Measurements from ENCODE around the gene PRKCA.

Gene PRKCA

GRCh38 chr17:66803474-66803951 is 501.1 kb downstream of the PRKCA start:
- TF ChIP-seq CTCF (IDR thresholded peaks at IDR 0.05; ENCODE audit: low read depth, low read length) = no peak
- H3K4me3 ChIP-seq (ENCODE audit: low read depth, low read length) = no peak overlapping the region

GRCh38 chr17:66805567-66805966 is 503.2 kb downstream of the PRKCA start:
- no peak for TF ChIP-seq CTCF (IDR thresholded peaks at IDR 0.05; ENCODE audit: low read depth, low read length)

GRCh38 chr17:66807182-66807581 is 504.8 kb downstream of the PRKCA start:
- TF ChIP-seq CTCF (IDR thresholded peaks at IDR 0.05; ENCODE audit: low read depth, low read length) = no peak

More at GRCh38 chr17:66805567-66805966, 503.2 kb downstream of the PRKCA start:
- H3K4me3 ChIP-seq (ENCODE audit: low read depth, low read length) = no peak overlapping the region

GRCh38 chr17:66809408-66809807 is 507.0 kb downstream of the PRKCA start:
- H3K4me3 ChIP-seq (ENCODE audit: low read depth, low read length) = no peak overlapping the region
- TF ChIP-seq CTCF (IDR thresholded peaks at IDR 0.05; ENCODE audit: low read depth, low read length) = no peak

More at GRCh38 chr17:66807182-66807581, 504.8 kb downstream of the PRKCA start:
- no peak overlapping the region for H3K4me3 ChIP-seq (ENCODE audit: low read depth, low read length)

- H3K4me3 ChIP-seq (ENCODE audit: low read depth, low read length) = no peak overlapping the region
- no peak for TF ChIP-seq CTCF (IDR thresholded peaks at IDR 0.05; ENCODE audit: low read depth, low read length)
Observed at GRCh38 chr17:66810951-66811682, 508.7 kb downstream of the PRKCA start.

- no peak for TF ChIP-seq CTCF (IDR thresholded peaks at IDR 0.05; ENCODE audit: low read depth, low read length)
Observed at GRCh38 chr17:66811683-66812054, 509.3 kb downstream of the PRKCA start.

GRCh38 chr17:66812571-66812970 is 510.2 kb downstream of the PRKCA start:
- no peak overlapping the region for H3K4me3 ChIP-seq (ENCODE audit: low read depth, low read length)
- no peak for TF ChIP-seq CTCF (IDR thresholded peaks at IDR 0.05; ENCODE audit: low read depth, low read length)

More at GRCh38 chr17:66811683-66812054, 509.3 kb downstream of the PRKCA start:
- no peak overlapping the region for H3K4me3 ChIP-seq (ENCODE audit: low read depth, low read length)

Data from WI38 (cell line).